ENCODE data around the gene UGGT2.
A peak's percentile ranks its signal among the peaks of the same experiment; 100 is the strongest.

Gene UGGT2, protein sequence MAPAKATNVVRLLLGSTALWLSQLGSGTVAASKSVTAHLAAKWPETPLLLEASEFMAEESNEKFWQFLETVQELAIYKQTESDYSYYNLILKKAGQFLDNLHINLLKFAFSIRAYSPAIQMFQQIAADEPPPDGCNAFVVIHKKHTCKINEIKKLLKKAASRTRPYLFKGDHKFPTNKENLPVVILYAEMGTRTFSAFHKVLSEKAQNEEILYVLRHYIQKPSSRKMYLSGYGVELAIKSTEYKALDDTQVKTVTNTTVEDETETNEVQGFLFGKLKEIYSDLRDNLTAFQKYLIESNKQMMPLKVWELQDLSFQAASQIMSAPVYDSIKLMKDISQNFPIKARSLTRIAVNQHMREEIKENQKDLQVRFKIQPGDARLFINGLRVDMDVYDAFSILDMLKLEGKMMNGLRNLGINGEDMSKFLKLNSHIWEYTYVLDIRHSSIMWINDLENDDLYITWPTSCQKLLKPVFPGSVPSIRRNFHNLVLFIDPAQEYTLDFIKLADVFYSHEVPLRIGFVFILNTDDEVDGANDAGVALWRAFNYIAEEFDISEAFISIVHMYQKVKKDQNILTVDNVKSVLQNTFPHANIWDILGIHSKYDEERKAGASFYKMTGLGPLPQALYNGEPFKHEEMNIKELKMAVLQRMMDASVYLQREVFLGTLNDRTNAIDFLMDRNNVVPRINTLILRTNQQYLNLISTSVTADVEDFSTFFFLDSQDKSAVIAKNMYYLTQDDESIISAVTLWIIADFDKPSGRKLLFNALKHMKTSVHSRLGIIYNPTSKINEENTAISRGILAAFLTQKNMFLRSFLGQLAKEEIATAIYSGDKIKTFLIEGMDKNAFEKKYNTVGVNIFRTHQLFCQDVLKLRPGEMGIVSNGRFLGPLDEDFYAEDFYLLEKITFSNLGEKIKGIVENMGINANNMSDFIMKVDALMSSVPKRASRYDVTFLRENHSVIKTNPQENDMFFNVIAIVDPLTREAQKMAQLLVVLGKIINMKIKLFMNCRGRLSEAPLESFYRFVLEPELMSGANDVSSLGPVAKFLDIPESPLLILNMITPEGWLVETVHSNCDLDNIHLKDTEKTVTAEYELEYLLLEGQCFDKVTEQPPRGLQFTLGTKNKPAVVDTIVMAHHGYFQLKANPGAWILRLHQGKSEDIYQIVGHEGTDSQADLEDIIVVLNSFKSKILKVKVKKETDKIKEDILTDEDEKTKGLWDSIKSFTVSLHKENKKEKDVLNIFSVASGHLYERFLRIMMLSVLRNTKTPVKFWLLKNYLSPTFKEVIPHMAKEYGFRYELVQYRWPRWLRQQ (N-terminal part only)

DNA sequence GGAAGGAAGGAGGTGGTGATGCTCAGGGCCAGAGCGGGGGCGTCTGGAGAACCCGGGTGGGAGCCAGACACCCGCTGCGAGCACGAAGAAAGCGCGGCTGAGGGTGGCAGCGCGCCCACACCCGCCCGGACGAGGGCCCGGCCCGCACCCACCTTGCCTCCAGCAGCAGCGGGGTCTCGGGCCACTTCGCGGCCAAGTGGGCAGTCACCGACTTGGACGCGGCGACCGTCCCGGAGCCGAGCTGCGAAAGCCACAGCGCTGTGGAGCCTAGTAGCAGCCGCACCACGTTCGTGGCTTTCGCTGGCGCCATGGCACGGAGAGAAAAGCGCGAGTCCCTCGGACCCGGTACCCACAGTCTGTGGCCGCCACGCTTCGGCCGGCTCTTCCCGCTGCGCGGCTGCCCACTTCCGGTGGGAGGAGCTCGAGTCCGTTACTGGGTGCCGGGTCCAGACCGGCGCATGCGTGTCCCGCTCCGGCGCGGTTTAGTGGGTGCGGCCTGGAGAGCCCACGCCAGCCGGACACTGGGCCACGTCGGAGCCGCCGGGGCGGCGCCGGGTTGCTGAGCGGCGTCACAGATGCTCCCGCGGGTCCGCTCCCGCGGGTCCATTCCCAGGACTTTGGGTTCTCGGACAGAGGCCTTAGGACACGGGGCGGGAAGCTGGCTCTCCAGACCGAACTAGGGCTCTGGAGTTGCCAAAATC lies at the start of gene UGGT2:
Gene UGGT2, minus strand, starts transcription at position 399 of the 701 bp plus-strand sequence. Its CDS starts 89 bp downstream, at position 310.
- DNase-seq (ENCODE audit: low read depth), result peak; percentile 94

DNA sequence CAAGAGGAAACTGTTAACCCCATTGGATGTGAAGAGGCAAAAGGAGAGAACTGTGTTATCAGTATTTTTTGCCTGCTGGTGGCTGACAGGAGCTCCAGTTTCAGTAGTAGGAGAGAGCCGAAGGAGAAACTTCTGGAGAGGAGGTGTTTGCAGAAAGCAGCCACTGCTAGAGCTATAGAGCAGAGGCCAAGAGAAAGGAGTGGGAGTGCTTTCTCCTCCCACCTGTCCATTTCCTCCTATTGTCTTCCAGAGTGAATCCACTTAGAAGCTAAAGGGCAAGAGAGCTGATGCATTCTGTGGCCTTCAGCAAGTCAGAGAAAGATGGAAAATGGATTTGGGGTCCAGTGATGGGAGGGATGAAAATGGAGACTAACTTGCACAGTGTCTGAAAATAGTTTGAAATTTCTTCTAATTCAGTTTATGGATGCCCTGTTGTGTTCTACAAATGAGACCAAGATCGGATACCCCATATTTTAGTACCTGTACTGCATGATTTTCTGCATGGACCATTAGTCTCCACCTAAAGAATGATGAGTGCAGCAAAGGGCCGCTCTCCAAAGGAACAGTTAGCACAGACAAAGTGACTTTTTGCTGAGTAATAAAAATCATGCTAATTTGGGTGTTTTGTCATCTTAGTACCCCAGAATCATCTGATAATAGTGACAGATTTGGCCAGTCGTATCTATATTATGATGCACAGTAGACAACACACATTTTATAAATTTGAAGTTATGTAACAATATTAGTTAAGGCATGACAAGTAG lies 47.4 kb upstream of the UGGT2 start:
- no peak for DNase-seq (ENCODE audit: low read depth)

DNA sequence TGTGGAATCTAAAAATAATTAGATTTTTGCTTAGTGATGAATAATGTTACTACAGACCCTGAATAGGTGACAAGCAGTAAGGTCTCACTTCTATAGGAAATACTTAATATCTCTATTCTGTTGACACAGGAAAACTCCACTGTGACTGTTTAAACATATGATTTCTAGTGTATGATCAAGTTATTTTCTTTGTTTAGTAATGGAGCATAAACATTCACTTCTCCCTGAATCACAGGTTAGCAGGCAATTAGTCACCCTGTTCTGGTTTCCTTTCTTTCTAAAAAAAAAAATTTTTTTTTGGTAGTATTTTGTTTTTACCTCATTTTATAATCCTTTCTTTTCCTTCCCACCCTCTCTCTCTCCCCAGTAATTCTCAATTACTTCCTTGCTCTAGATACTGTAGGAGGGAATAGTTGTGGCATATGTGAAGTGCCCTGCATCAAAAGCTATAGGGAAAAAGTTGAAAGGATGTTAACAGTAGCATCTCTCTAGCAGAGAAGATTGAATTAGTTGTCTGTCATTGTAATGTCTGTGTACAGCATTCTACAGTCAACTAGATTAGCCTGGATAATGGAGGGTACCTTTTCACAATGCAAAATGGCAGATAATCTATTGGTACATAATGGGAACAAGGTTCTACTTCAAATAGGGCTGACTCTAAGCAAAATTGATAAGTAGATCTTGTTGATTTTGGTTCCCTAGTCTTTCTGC lies 40.2 kb upstream of the UGGT2 start:
- DNase-seq (ENCODE audit: low read depth), result no peak

DNA sequence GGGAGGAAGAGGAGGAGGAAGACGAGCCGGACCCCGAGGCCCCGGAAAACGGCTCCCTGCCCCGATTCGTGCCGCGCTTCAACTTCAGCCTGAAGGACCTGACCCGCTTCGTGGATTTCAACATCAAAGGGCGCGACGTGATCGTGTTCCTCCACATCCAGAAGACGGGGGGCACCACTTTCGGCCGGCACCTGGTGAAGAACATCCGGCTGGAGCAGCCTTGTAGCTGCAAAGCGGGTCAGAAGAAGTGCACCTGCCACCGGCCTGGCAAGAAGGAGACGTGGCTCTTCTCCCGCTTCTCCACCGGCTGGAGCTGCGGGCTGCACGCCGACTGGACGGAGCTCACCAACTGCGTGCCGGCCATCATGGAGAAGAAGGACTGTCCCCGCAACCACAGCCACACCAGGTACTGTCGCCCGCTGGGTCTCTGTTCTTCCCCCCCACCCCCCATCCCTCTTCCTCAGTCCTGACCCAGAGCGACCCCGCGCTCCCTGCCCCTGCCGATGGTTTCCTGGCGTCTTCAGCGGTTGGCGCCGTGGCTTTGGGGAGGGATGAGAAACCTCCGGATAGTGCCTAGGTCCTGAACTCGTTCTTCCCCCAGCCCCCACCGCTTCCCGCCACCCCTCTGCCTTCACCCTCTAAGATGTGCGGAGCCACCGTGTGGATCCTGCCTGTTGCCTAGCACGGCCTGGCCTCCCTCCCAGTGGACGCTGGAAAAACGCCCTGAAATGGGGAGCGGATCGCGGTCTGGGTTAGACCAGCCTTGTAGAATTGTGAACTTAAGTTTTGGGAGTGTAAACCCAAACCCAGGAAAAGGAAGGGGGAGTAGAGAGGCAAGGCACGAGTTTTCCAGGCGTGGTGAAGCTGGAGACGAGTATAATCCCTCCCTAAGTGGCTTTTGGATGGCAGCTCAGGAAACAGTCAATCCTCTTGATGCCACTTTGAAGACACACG lies 38.2 kb upstream of the UGGT2 start:
- DNase-seq (ENCODE audit: low read depth), result peak; percentile 1

DNA sequence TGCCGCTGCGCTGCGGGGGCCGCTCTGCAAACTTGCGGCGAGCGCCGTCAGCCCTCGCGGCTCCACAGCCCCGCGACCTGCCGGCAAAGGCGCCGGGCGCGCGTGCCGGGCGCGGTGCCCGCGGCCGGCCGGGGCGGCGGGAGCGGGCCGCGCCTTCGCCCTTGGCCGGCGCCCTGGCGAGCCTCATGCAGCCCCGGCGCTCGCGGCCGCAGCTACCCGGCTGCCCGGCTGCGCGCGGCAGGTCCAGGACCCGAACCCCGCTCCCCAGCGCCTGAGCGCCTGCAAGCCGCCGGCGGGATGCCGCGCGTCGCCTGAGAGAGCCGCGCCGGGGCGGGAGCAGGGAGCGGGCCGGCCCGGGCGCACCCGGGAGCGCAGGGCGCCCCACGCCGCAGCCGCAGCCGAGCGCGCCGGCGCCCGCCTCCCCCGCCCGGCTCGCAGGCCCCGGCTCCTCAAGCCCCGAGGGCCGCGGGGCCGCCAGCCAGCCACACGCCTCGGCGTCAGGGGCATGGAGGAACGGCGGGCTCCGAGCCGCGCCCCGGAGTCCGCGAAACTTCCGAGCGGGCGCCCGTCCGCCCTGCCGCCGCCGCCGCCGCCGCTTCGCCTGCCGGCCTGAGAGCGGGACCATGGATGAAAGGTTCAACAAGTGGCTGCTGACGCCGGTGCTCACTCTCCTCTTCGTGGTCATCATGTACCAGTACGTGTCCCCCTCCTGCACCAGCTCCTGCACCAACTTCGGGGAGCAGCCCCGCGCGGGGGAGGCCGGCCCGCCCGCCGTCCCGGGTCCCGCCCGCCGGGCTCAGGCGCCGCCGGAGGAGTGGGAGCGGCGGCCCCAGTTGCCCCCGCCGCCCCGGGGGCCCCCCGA lies 37.3 kb upstream of the UGGT2 start:
- peak; percentile 20 for DNase-seq (ENCODE audit: low read depth)

DNA sequence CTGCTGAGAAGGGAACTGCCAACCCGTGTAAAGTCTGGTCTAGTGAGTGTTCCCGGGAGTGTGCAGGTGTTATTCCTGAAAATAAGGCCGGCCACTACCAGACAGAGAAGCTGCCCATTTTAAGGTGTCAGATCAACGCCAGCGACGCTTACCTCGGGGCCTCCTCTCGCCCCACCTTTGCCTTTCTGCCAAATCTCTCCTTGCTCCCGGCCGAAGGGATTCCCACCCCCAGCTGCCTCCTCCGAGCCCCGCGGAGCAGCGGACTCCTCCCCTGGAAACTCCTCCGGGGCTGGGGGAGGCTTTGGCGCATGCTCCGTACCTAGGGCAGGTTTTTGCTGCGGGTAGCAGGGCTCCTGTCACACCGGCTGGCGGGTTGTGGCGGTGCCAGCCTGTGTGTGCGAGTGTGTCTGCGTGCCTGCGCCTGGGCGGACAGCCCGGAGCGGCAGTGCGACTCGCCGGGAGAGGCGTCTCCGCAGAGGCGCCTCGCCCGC lies 36.6 kb upstream of the UGGT2 start, which contains the start of gene HS6ST3:
Gene HS6ST3, plus strand, starts transcription at position 359 of the 491 bp plus-strand sequence.
- DNase-seq (ENCODE audit: low read depth), result peak; percentile 14

DNA sequence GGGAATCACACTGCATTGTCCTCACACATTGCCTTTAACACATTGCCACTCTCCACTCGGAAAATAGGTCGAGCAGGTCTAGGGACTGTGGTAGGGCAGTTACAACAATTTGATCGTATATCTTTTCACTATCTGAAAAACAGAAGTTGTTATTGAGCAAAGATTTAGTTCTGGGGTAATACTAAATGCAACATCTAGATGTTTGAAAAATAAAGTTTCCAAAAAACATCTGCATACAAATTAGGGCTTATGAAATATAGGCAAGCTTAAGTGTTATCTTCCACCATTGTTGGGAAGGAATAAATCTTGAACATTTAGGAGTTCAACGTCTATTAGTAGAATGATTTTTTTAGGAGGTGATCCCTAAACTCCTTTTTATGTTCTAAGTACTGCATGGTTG lies 35.9 kb upstream of the UGGT2 start:
- DNase-seq (ENCODE audit: low read depth), result no peak

DNA sequence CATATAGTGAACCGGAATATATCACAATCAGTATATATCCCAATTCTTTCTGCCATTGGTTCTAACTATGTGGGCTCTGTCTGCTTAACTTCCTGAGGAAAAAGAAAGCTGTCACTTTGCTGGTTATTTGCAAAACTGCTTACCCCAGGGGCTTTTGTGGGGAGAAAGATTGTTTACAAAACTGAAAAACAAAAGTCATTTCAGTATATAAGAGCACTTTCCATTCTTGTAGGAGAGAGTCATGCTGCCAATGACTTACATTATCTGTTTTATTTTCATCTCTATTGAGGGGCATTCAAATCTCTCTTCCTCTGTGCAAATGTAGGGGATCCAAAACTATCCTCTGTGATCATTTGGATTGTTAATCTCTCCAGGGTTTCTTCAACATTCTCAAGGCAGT lies 33.5 kb upstream of the UGGT2 start:
- DNase-seq (ENCODE audit: low read depth), result no peak

DNA sequence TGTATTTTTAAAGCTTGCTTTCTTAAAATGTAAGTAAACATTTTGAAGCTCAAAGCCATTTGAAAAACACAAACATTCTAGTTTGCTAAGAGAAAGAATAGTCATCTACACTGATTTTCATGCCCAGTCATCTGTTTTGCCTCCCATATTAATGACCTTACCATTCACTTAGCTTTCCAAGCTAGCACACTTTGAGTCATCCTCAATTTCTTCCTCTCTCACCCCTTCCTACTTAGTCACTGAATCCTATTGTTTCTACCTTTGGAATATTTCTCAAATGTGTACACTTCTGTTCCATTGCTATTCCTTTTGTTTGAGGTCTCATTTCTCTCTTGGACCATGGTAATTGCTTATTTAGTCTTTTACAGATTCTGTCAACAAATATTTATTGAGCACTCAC lies 29.4 kb upstream of the UGGT2 start:
- DNase-seq (ENCODE audit: low read depth), result no peak

DNA sequence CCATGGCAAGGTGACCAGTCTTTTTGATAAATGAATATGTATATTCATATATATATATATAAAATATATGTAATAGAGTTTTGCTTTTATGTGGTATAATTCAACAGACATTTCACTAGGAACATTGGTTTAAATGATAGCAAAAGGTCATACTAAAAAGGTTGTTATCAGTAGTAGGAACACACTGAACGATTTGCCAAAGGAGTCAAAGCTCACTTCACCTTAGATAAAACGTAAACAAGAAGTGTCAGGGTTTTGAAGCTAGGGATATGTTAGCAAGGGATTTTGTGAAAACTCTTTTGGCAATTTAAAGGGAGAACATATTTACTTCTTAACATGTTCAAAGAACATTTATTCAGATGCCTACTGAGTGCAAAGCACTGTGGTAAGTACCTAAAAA lies 28.7 kb upstream of the UGGT2 start:
- DNase-seq (ENCODE audit: low read depth), result no peak

DNA sequence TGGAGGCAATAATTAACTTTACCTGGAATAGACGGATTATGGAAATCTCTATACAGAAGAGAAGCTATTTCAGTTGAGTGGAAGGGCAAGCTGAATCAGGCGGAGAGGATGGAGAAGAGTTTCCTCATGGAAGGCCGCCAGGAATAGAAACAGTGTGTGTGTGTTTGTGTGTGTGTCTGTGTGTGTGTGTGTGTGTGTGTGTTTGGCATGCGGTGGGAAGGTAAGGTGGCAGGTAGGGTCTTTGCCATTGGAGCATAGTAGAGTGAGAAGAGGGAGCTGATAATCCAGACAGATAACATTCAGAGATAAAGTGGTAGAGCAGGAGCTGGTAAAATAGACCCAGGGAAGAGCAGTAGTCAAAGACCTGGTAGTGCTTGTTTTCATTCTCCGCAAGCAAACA lies 27.5 kb upstream of the UGGT2 start:
- no peak for DNase-seq (ENCODE audit: low read depth)

DNA sequence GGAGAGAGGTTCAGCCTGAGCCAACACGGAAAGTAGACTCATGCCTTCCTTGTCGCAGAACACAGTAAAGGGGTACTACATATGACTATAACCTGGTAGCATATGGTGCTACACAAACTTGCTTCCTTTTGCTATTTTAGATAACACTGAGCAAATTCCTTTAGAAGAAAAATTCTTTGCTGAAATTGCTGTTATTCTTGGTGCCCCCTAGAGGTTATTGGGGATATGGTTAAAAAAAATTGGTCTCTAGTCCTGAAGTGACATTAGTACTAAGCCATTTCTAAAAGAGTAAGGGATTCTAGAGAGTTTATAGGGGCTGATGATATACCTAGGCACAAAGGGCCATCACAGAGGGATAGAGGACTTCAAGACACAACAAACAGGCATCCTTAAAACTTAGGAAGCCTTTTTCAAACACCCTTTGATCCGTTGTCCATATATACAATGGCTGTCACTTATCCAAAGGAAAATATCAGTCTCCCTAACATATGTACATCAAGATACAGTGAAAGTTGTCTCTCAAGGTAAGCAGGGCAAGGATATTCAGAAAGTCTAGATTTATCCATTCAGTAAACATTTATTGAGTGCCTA lies 22.8 kb upstream of the UGGT2 start:
- peak; percentile 24 for DNase-seq (ENCODE audit: low read depth)

DNA sequence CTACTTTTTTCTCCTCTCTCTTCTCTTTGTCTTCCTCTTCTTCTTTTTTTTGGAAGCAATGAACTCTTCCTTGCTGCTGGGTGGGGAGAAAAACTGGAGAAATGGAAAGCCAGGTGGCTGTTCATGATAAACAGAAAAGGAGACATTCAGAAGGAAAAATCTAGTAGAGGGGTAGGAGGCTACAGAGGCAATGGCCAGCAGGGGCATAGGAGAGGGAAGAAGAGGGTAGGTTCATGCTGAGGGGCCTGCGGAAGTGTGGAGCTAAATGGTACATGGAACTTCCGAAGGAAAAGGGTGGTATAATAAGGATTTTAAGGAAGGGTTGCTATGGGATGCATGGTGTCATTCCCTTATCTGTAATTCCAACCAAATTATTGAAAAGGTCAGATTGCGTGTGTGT lies 19.2 kb upstream of the UGGT2 start:
- DNase-seq (ENCODE audit: low read depth), result no peak

DNA sequence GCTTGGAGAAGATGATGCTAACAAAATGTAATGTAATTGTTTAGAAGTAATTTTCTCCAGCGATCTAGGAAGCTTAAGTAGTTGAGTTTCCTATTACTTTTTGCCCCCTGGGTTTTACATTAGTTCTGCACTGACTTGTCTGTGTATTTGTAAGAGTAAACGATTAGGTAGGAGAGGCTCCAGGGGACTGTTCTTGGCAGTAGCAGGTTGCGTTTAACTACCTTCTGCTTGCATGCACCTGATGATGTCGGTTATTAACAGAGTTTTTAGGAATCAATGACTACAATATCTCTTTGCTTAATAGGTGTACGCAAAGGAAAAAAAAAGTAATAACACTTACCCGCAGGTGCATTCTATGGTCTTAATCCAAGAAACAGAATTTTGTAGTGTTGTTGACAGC lies 18.3 kb upstream of the UGGT2 start:
- no peak for DNase-seq (ENCODE audit: low read depth)

DNA sequence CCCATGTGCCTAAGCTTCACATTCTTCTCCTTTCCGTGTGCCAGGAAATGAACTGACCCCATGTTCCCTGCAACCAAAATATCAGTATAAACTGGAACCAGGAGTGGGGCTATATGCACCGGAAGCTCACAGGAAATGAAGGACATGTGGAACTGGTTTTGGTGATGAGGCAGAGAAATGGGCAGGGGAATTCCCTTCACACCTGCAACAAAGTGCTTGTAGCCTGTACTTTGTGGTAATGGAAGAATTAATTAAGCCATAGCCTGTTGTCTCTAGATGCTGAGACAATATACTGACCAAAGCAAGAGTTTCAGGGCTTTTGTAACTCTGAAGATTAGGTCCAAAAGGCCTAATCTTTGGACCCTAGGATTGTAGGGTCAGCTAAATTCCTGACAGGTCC lies 15.5 kb upstream of the UGGT2 start:
- DNase-seq (ENCODE audit: low read depth), result no peak

DNA sequence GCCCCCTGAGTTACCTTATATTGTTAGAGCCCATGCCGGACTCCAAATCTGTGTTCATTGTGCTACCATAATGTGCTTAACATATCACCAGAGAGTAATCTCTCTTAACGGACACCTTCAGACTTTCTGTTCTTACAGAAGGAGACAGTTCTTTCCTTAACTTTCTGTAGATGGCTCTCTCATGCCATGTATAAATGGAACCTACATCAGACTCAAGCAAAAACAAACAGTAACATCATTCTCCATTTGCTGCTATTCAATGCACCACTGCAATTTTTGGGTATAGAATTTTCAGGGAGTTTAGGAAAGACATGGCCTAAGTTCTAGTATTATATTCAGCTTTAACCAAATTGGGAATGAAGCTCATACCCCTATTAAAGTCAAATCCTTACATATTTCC lies 12.6 kb upstream of the UGGT2 start:
- DNase-seq (ENCODE audit: low read depth), result no peak

DNA sequence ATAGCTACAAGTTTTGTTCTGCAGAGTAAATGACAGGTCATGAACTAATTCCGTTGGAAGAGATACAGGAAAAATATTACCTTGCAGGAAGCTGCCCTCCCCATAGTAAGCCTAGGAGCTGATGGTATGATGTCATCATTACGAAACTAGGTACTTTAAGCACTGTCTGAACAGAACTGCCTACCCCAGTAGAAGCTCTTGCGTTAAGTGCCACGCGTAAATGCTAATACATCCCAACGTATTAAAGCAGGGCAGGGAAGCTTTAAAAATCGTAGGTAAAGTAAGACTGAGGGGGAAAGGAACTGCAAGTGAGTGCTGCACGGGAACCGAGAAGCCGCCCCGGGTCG lies 572 bp downstream of the UGGT2 start:
- peak; percentile 85 for DNase-seq (ENCODE audit: low read depth)
